ENCODE measurements around the gene ANO2. TPM values are rescaled to one million over a fixed set of nuclear protein-coding genes. Genes with fewer than 3 reads are reported as not detected.

The ANO2 gene
- total and polyA plus RNA-seq, 4 donors: 0.03 to 0.25 (median 0.15) TPM

- TF ChIP-seq FOXA2 (IDR thresholded peaks at IDR 0.05) (no peak), SP1 (IDR thresholded peaks at IDR 0.05) (no peak), JUND (IDR thresholded peaks at IDR 0.05) (no peak), GABPA (IDR thresholded peaks at IDR 0.05 in 1 of 2, conservative IDR thresholded peaks at IDR 0.05 in 1 of 2) (no peak), HNF4A (conservative IDR thresholded peaks at IDR 0.05) (no peak), FOXA1 (IDR thresholded peaks at IDR 0.05) (no peak), TAF1 (conservative IDR thresholded peaks at IDR 0.05) (no peak), NR2F2 (IDR thresholded peaks at IDR 0.05) (no peak), RAD21 (IDR thresholded peaks at IDR 0.05) (no peak), CTCF (IDR thresholded peaks at IDR 0.05; ENCODE audit: low read depth, low read length, missing input control) (no peak), RXRA (IDR thresholded peaks at IDR 0.05) (no peak), HNF4G (IDR thresholded peaks at IDR 0.05) (no peak), ZBTB33 (IDR thresholded peaks at IDR 0.05) (no peak), EGR1 (IDR thresholded peaks at IDR 0.05; ENCODE audit: low read depth in 2 of 2) (no peak), YY1 (IDR thresholded peaks at IDR 0.05) (no peak)
- TF ChIP-seq, protein P1, sequence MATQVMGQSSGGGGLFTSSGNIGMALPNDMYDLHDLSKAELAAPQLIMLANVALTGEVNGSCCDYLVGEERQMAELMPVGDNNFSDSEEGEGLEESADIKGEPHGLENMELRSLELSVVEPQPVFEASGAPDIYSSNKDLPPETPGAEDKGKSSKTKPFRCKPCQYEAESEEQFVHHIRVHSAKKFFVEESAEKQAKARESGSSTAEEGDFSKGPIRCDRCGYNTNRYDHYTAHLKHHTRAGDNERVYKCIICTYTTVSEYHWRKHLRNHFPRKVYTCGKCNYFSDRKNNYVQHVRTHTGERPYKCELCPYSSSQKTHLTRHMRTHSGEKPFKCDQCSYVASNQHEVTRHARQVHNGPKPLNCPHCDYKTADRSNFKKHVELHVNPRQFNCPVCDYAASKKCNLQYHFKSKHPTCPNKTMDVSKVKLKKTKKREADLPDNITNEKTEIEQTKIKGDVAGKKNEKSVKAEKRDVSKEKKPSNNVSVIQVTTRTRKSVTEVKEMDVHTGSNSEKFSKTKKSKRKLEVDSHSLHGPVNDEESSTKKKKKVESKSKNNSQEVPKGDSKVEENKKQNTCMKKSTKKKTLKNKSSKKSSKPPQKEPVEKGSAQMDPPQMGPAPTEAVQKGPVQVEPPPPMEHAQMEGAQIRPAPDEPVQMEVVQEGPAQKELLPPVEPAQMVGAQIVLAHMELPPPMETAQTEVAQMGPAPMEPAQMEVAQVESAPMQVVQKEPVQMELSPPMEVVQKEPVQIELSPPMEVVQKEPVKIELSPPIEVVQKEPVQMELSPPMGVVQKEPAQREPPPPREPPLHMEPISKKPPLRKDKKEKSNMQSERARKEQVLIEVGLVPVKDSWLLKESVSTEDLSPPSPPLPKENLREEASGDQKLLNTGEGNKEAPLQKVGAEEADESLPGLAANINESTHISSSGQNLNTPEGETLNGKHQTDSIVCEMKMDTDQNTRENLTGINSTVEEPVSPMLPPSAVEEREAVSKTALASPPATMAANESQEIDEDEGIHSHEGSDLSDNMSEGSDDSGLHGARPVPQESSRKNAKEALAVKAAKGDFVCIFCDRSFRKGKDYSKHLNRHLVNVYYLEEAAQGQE (IDR thresholded peaks at IDR 0.05): no peak
- TF ChIP-seq, protein P2, sequence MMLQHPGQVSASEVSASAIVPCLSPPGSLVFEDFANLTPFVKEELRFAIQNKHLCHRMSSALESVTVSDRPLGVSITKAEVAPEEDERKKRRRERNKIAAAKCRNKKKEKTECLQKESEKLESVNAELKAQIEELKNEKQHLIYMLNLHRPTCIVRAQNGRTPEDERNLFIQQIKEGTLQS (IDR thresholded peaks at IDR 0.05): no peak
- TF ChIP-seq, protein P3, sequence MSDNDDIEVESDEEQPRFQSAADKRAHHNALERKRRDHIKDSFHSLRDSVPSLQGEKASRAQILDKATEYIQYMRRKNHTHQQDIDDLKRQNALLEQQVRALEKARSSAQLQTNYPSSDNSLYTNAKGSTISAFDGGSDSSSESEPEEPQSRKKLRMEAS (IDR thresholded peaks at IDR 0.05): no peak
- no peak for DNase-seq (ENCODE audit: low spot score)
- no peaks in the 10 kb centered on the region for H3K36me3 ChIP-seq (ENCODE audit: control insufficient read depth in 4 of 4, insufficient read depth in 3 of 4, low read depth in 1 of 4, low read length in 3 of 4)
- no peaks in the 10 kb centered on the region for H3K4me1 ChIP-seq (ENCODE audit: control insufficient read depth in 4 of 4, insufficient read depth in 4 of 4, low read length in 3 of 4)
- no peaks in the 10 kb centered on the region for H3K9me3 ChIP-seq (ENCODE audit: control insufficient read depth in 4 of 4, low read length in 3 of 4)
- no peak overlapping the region for H3K27ac ChIP-seq (ENCODE audit: low read depth in 1 of 2, low read length in 2 of 2)
- 93% methylated on average over 3 of the region's 3 CpGs for WGBS
- peaks cover 0 to 2% (median 0%) of the 10 kb centered on the region in 4 donors for H3K27me3 ChIP-seq (ENCODE audit: control insufficient read depth in 4 of 4, insufficient read depth in 4 of 4, low read length in 3 of 4)
- no peak overlapping the region for H3K9ac ChIP-seq (ENCODE audit: low read depth in 1 of 2, low read length in 2 of 2)
- H3K4me3 ChIP-seq (ENCODE audit: low read depth in 1 of 3, low read length in 3 of 3): no peak overlapping the region
Measured at GRCh38 chr12:5575987-5576386, 369.1 kb downstream of the ANO2 start.

Measured in liver (tissue), 9 donors.